ENCODE results near the gene SNRNP200. TPM values are rescaled to one million over a fixed set of nuclear protein-coding genes. Genes with fewer than 3 reads are reported as not detected.

SNRNP200 gene
- total RNA-seq, 4 donors from 2014 or later: 67.8 to 106 (median 83.4) TPM

DNA sequence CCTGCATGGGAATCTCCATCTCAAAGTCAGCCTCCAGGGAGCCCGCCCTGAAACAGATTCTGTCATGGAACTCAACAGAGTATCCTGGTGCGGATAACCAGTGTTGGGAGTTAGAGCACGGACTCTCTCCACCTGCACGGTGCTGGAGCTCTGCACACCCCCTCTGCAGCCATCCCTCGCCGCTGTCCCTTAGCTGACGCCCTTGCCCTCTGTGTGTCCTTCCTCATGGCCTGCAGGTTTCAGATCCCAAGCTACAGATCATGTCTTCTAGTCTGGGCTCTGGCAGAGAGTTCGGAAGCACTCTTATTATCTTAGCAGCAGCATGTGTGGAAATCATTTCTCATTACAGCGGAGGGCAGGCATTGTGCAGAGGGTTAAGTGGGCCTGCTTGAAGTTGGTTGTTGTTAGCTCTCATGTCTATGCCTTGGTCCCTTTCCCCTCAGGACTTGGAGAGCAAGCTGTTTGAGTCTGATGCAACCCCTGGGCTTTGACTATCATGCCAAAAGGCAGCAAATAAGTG, 65.5 kb downstream of the SNRNP200 start:
- TF ChIP-seq, protein P1, sequence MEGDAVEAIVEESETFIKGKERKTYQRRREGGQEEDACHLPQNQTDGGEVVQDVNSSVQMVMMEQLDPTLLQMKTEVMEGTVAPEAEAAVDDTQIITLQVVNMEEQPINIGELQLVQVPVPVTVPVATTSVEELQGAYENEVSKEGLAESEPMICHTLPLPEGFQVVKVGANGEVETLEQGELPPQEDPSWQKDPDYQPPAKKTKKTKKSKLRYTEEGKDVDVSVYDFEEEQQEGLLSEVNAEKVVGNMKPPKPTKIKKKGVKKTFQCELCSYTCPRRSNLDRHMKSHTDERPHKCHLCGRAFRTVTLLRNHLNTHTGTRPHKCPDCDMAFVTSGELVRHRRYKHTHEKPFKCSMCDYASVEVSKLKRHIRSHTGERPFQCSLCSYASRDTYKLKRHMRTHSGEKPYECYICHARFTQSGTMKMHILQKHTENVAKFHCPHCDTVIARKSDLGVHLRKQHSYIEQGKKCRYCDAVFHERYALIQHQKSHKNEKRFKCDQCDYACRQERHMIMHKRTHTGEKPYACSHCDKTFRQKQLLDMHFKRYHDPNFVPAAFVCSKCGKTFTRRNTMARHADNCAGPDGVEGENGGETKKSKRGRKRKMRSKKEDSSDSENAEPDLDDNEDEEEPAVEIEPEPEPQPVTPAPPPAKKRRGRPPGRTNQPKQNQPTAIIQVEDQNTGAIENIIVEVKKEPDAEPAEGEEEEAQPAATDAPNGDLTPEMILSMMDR (IDR thresholded peaks at IDR 0.05; ENCODE audit: low read depth): no peak

DNA sequence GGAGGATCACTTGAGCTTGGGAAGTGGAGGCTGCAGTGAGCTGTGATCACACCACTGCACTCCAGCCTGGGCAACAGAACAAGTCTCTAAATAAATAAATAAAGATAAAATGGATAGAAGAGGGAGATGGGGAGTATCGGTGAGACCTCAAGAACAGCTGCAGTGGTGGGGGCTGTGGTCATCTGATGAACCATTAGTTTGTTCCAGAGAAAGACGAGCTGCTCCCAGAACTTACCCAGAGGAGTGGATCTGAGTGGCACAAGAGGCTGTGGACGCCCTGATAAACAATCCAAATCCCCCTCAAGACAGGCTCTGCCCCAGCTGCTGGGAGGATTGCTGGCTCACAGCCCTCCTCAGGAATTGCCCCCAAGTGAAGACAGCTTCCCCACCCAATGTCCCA, 66.3 kb downstream of the SNRNP200 start:
- TF ChIP-seq, protein P1 (IDR thresholded peaks at IDR 0.05; ENCODE audit: low read depth): no peak

DNA sequence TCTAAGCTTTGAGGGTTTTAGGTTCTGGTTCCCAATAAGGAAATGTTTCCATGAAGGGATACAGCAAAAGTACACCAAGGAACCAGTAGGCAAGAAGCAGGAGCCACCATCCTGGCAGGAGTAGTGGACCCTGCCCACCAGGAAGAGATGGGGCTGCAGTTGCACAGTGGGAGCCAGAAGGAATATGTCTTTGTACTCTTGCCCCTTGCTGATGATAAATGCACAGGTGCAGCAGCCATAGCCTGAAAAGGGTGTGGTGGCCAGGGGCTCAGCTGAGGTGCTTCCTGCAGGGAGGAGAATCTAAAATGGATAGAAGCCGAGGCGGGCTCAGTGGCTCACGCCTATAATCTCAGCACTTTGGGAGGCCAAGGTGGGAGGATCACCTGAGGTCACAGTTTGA, 67.1 kb downstream of the SNRNP200 start:
- TF ChIP-seq, protein P1 (IDR thresholded peaks at IDR 0.05; ENCODE audit: low read depth): no peak

DNA sequence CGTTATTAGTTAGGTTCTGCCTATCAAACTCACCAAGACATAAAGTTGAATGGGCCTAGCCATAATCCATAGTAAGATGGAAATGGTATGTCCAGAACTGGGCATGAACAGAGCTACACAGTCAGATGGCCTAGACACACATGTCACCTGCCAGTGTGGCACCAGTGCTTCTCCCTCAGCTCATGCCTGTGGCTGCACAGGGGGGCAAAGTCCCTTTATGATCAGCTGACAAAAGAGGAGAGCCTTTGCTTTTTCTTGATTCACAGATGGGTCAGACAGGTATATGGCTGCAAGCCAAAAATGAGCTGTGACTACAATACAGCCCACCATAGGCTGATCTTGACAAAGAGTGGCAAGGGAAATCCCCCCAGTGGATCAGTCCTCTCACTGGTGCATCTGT, 68.5 kb downstream of the SNRNP200 start:
- TF ChIP-seq, protein P1 (IDR thresholded peaks at IDR 0.05; ENCODE audit: low read depth): no peak

DNA sequence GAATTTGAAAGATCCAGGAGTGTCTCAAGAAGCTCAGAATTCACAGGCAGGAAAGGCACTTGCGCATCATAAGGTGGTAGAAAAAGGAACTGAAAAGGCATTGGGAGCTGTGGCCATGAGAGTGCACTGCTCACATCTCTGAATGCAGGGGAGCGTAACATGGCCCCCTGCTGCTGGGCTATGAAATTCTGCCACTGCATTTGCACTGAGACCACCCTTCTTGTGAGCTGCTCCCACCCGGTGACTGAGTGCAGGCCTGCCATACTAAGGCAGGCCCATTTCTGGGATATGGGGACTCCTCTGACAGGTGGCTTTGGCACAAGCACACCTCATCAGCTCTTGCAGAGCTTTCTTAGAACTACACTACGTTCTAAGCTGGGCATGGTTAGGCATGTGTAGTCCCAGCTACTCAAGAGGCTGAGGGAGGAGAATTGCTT, 71.4 kb downstream of the SNRNP200 start:
- TF ChIP-seq, protein P1 (IDR thresholded peaks at IDR 0.05; ENCODE audit: low read depth): no peak

DNA sequence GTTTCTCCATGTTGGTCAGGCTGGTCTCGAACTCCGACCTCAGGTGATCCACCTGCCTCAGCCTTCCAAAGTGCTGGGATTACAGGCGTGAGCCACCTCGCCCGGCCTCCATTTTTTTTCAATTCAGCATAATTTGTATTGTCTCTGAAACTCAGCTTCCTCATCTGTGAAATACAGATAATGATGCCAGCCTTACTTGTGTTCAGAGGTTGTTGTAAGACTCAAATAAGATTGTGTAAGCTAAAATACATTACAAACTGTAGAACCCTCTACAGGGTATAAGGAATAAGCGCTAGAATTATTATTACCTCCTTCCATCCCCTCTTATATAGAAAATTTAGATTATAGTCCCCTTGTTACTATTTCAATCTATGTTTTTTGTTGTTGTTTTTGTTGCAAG, 71.9 kb downstream of the SNRNP200 start:
- TF ChIP-seq, protein P1 (IDR thresholded peaks at IDR 0.05; ENCODE audit: low read depth): no peak

DNA sequence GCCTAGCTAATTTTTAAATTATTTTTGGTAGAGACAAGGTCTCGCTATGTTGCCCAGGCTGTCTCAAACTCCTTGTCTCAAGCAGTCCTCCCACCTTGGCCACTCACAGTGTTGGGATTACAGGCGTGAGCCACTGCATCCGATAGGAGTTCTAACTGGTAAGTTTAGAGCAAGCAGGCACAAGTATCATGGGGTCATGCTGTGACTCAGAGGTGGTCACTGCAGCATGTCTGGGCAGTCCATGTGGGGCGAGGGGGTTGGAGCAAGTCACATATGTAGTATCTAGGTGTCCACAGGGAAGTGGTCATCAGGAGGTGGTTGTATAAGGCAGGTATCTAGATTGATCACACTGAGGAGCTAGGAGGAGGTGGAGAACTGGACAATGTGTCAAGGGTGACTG, 74.0 kb downstream of the SNRNP200 start:
- TF ChIP-seq, protein P1 (IDR thresholded peaks at IDR 0.05; ENCODE audit: low read depth): no peak

Measured in subcutaneous adipose tissue (tissue), 4 donors.